OCI-LY3 (cell line): ENCODE measurements around the gene ZNF428.

ENCODE experiments used
- EZH2phosphoT487 ChIP-seq: fragments of 200-600 bp; shearing (Covaris generic); IDR thresholded peaks from 2 replicates; pipeline ENCODE4 v1.6.1; 2018; ENCODE audit warnings: antibody characterized with exemption, mixed run types, low read depth
- TF ChIP-seq, protein P1 (sequence below): fragments of 200-600, 300-600 bp; sonication (generic); IDR thresholded peaks from 2 replicates; pipeline ENCODE4 v1.5.1; 2014; ENCODE audit warnings: antibody characterized with exemption, low read length, low read depth

DNA sequence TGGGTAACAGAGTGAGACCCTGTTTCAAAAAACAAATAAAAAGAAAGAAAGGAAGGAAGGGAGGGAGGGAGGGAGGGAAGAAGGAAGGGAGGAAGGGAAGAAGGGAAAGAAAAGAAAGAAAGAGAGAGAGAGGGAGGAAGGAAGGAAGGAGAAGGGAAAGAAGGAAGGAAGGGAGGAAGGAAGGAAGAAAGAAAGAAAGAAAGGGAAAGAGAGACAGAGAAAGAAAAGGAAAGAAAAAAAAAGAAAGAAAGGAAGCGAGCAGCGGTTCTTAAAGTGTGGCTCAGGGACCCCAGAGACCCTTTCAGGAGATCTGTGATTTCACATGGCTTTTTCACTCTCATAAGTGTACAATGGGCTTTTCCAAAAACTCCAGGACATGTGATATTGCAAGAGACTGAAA lies 30.1 kb upstream of the ZNF428 start:
- TF ChIP-seq, protein P1, sequence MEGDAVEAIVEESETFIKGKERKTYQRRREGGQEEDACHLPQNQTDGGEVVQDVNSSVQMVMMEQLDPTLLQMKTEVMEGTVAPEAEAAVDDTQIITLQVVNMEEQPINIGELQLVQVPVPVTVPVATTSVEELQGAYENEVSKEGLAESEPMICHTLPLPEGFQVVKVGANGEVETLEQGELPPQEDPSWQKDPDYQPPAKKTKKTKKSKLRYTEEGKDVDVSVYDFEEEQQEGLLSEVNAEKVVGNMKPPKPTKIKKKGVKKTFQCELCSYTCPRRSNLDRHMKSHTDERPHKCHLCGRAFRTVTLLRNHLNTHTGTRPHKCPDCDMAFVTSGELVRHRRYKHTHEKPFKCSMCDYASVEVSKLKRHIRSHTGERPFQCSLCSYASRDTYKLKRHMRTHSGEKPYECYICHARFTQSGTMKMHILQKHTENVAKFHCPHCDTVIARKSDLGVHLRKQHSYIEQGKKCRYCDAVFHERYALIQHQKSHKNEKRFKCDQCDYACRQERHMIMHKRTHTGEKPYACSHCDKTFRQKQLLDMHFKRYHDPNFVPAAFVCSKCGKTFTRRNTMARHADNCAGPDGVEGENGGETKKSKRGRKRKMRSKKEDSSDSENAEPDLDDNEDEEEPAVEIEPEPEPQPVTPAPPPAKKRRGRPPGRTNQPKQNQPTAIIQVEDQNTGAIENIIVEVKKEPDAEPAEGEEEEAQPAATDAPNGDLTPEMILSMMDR = no peak
- TF ChIP-seq EZH2phosphoT487 = no peak
